Cardiac muscle cell (in vitro differentiated cells and primary cell): ENCODE results near the gene QRICH1. TPM values are rescaled to one million over a fixed set of nuclear protein-coding genes. Genes with fewer than 3 reads are reported as not detected.
A peak's percentile ranks its signal among the peaks of the same experiment; 100 is the strongest.

Experiments
- DNase-seq, 2 donors: peaks; one replicate each; pipeline versions ENCODE4 v3.0.0 to v3.0.0-alpha.2; 2010 to 2017; ENCODE audit warnings: low read depth in 1 of 2, low spot score in 1 of 2
- H3K27ac ChIP-seq: fragments of 200-600 bp; sonication (generic); 2 replicates; pipeline ENCODE4 v1.5.1; 2016
- H3K27me3 ChIP-seq: fragments of 200-600 bp; sonication (generic); 2 replicates; pipeline ENCODE4 v1.6.0; 2016; ENCODE audit warnings: control low read depth
- H3K36me3 ChIP-seq: fragments of 200-600 bp; sonication (generic); 2 replicates; pipeline ENCODE4 v1.5.1; 2016; ENCODE audit warnings: control low read depth
- H3K4me1 ChIP-seq: fragments of 200-600 bp; sonication (generic); 2 replicates; pipeline ENCODE4 v1.8.1; 2017; ENCODE audit warnings: low read depth, mild to moderate bottlenecking, mixed run types
- H3K4me3 ChIP-seq: fragments of 200-600 bp; sonication (generic); 2 replicates; pipeline ENCODE4 v1.5.1; 2016; ENCODE audit warnings: mild to moderate bottlenecking
- H3K9me3 ChIP-seq: fragments of 200-600 bp; sonication (generic); 2 replicates; pipeline ENCODE4 v1.5.1; 2017; ENCODE audit warnings: low read depth, mild to moderate bottlenecking, control low read depth
- CTCF ChIP-seq: IDR thresholded peaks from 2 replicates; pipeline ENCODE4 v1.5.1; 2012; ENCODE audit warnings: low read depth, mild to moderate bottlenecking, low read length
- polyA plus RNA-seq: library from polyadenylated mRNA; unstranded; fragments of >200 nt; fragmentation: Nextera tagmentation; extraction: Ambion mirVana; gene quantifications from 2 replicates; pipeline ENCODE4 v1.2.1, GENCODE V29; 2016
- total RNA-seq: library from RNA; depleted of rRNA; stranded (reverse); fragments of >200 nt; gene quantifications from 2 replicates; pipeline ENCODE4 v1.2.3, GENCODE V29; 2016

Gene QRICH1
- total and polyA plus RNA-seq, 2 experiments from 2014 or later, result 44.3 to 116 TPM

- Histone ChIP-seq H3K4me1 (peaks cover 15% of the 10 kb centered on the region), H3K9me3 (no peaks in the 10 kb centered on the region), H3K27ac (peak overlapping the region; percentile 98), H3K27me3 (no peaks in the 10 kb centered on the region), H3K36me3 (peaks cover 1% of the 10 kb centered on the region), H3K4me3 (peak overlapping the region; percentile 39)
- DNase-seq, result peak; percentile 91 to 92
- TF ChIP-seq CTCF, result no peak
Measured at GRCh38 chr3:49133226-49133951, 39.5 kb upstream of the QRICH1 start.

- Histone ChIP-seq H3K4me3 (peak within 1 kb of the TSS; percentile 39), H3K27me3 (no peaks in the 10 kb centered on the region), H3K4me1 (peaks cover 15% of the 10 kb centered on the region), H3K36me3 (peaks cover 5% of the 10 kb centered on the region), H3K9me3 (no peaks in the 10 kb centered on the region), H3K27ac (peak within 1 kb of the TSS; percentile 98)
- peak; percentile 27 for TF ChIP-seq CTCF
- DNase-seq, result peak; percentile 78 to 87
Measured at GRCh38 chr3:49132437-49133225, 38.8 kb upstream of the QRICH1 start, which contains the start of gene LAMB2. LAMB2 (minus strand) TSS chr3:49133050; CDS start chr3:49132867, 183 bp downstream.

- Histone ChIP-seq H3K36me3 (peaks cover 5% of the 10 kb centered on the region), H3K4me3 (peak overlapping the region; percentile 39), H3K9me3 (no peaks in the 10 kb centered on the region), H3K27me3 (no peaks in the 10 kb centered on the region), H3K27ac (peak overlapping the region; percentile 98), H3K4me1 (peaks cover 15% of the 10 kb centered on the region)
- no peak for TF ChIP-seq CTCF
- no peak for DNase-seq
Measured at GRCh38 chr3:49132073-49132436, 38.2 kb upstream of the QRICH1 start.

- no peak for DNase-seq
- H3K27ac ChIP-seq, result peak overlapping the region; percentile 98
- no peaks in the 10 kb centered on the region for H3K27me3 ChIP-seq
- H3K36me3 ChIP-seq, result peaks cover 5% of the 10 kb centered on the region
- no peaks in the 10 kb centered on the region for H3K9me3 ChIP-seq
- TF ChIP-seq CTCF, result no peak
- H3K4me1 ChIP-seq, result peaks cover 15% of the 10 kb centered on the region
- peak overlapping the region; percentile 39 for H3K4me3 ChIP-seq
Measured at GRCh38 chr3:49131576-49131975, 37.7 kb upstream of the QRICH1 start.

GRCh38 chr3:49131040-49131439 is 37.2 kb upstream of the QRICH1 start:
- no peak overlapping the region for H3K4me3 ChIP-seq
- peaks cover 15% of the 10 kb centered on the region for H3K4me1 ChIP-seq
- TF ChIP-seq CTCF, result no peak
- H3K27ac ChIP-seq, result no peak overlapping the region
- no peaks in the 10 kb centered on the region for H3K9me3 ChIP-seq
- peaks cover 8% of the 10 kb centered on the region for H3K36me3 ChIP-seq
- DNase-seq, result no peak
- no peaks in the 10 kb centered on the region for H3K27me3 ChIP-seq
